Natural killer cell treated with Interleukin-12 subunit alpha and Interleukin-12 subunit beta and Interleukin-15 and Interleukin-18, amount 100 ng/mL, for 72 hours (primary cell): ENCODE results near the gene CHCHD6. TPM values are rescaled to one million over a fixed set of nuclear protein-coding genes. Genes with fewer than 3 reads are reported as not detected.

Experiments
- ATAC-seq, 2 donors: fragments of 150-1000 bp; cut with Tn5 transposase in 1 of 2; sonication (Bioruptor Pico), chemical (Tn5 transposase) in 1 of 2; 2 replicates each; pipeline ENCODE4 v1.10.0; 2021
- DNase-seq: peaks from one replicate; pipeline ENCODE4 v3.0.0; 2022; ENCODE audit warnings: low spot score
- H3K27ac Mint-ChIP-seq, 2 donors: 1 replicate in 1 of 2; 2 replicates in 1 of 2; pipeline ENCODE4 v1.8.0; 2022; ENCODE audit warnings: mixed read lengths in 2 of 2, mild to moderate bottlenecking in 1 of 2, moderate library complexity in 1 of 2
- H3K27me3 Mint-ChIP-seq, 2 donors: 1 replicate in 1 of 2; 2 replicates in 1 of 2; pipeline ENCODE4 v1.8.0; 2022; ENCODE audit warnings: mixed read lengths in 2 of 2
- H3K36me3 Mint-ChIP-seq: one replicate; pipeline ENCODE4 v1.8.0; 2022; ENCODE audit warnings: mixed read lengths
- H3K4me1 Mint-ChIP-seq, 2 donors: 1 replicate in 1 of 2; 2 replicates in 1 of 2; pipeline ENCODE4 v1.8.0; 2022; ENCODE audit warnings: low read depth in 2 of 2, mixed read lengths in 2 of 2, mild to moderate bottlenecking in 1 of 2
- H3K4me3 Mint-ChIP-seq: one replicate; pipeline ENCODE4 v1.8.0; 2022; ENCODE audit warnings: mixed read lengths
- H3K9me3 Mint-ChIP-seq: 2 replicates; pipeline ENCODE4 v1.8.0; 2022; ENCODE audit warnings: mixed read lengths
- total RNA-seq, 2 donors: library from RNA; stranded (reverse); gene quantifications; one replicate each; pipeline ENCODE4 v1.2.3, GENCODE V29; 2022

Gene CHCHD6
- total RNA-seq, 2 donors from 2014 or later, result 8.0 to 13.3 TPM

DNA sequence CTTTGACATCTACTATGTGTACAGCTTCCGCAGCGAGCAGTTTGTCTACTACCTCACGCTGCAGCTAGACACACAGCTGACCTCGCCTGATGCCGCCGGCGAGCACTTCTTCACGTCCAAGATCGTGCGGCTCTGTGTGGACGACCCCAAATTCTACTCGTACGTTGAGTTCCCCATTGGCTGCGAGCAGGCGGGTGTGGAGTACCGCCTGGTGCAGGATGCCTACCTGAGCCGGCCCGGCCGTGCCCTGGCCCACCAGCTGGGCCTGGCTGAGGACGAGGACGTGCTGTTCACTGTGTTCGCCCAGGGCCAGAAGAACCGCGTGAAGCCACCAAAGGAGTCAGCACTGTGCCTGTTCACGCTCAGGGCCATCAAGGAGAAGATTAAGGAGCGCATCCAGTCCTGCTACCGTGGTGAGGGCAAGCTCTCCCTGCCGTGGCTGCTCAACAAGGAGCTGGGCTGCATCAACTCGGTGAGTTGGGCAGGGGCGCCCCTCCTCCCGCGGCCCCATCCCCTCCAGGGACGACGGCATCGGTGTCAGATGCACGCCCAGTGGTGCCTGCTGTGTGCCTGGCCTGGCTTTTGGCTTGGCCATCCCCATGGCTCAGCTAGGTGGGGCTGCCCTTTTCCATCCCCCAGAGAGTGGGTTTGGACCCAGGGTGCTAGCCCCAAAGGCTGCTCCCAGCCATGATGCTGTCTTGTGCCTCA lies 285.4 kb downstream of the CHCHD6 start:
- ATAC-seq (no peak), DNase-seq (no peak)
- no peaks in the 10 kb centered on the region for H3K36me3 Mint-ChIP-seq
- H3K27me3 Mint-ChIP-seq, result no peaks in the 10 kb centered on the region
- no peak overlapping the region for H3K4me3 Mint-ChIP-seq
- no peak overlapping the region for H3K27ac Mint-ChIP-seq
- no peaks in the 10 kb centered on the region for H3K9me3 Mint-ChIP-seq
- peaks cover 0 to 3% of the 10 kb centered on the region in 2 donors for H3K4me1 Mint-ChIP-seq

DNA sequence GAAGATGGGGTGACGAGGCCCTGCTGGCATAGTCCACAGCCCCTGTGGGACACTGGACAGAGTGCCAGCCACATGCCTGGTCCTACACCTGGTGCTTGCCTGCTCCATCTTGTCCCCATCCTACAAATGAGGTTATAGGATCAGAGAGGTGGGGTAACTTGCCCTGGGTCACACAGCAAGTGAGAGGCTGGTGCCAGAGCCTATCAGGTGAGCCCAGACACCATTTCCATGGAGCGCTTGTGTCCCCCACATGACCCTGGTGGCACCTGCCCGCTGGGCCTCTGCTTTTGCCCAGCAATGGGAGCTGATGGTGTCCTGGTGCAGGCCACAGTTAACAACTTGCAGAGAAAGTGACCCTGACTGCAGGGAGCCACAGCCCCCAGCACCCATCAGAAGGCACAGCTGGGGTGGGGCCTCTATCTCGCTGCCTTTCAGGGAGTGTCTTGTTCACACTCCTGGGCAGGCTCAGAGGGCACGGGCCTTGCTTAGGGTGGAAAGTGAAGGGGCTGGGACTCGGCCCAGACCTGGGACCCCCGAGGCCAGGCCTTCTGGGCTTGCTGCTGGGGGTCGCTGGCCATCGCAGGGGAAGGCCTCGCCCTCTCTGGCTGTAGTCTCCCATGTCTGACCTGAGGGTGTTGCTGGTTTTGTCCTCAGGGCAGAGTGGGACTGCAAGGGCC lies 286.1 kb downstream of the CHCHD6 start:
- no peak for ATAC-seq
- H3K4me1 Mint-ChIP-seq, result peaks cover 0 to 3% of the 10 kb centered on the region in 2 donors

DNA sequence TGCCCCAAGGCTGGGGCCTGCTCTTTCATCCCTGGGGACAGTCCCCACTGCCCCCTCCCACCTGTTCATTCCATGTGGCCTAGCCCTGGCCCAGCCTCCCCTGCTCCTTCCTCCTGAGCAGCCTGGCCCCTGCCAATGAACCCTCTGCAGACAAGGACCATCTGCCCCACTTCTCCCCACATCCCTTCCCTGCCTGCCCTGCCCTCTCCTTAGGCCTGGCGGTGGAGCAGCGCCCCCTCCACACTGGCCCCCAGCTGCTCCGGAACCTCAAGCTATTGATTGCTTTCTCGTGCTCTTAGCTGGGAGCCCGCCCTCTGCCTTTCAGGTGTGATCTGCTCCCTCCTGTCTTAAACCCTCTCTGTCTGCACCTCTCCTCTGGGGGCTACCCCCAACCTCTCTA lies 286.9 kb downstream of the CHCHD6 start:
- no peaks in the 10 kb centered on the region for H3K9me3 Mint-ChIP-seq
- H3K4me3 Mint-ChIP-seq, result no peak overlapping the region
- H3K27me3 Mint-ChIP-seq, result no peaks in the 10 kb centered on the region
- no peak for DNase-seq
- ATAC-seq, result no peak
- H3K36me3 Mint-ChIP-seq, result no peaks in the 10 kb centered on the region
- H3K4me1 Mint-ChIP-seq, result peaks cover 0 to 3% of the 10 kb centered on the region in 2 donors
- H3K27ac Mint-ChIP-seq, result no peak overlapping the region

More for the DNA sequence above, 286.1 kb downstream of the CHCHD6 start:
- Mint-ChIP-seq H3K27ac (no peak overlapping the region), H3K27me3 (no peaks in the 10 kb centered on the region), H3K4me3 (no peak overlapping the region), H3K36me3 (no peaks in the 10 kb centered on the region), H3K9me3 (no peaks in the 10 kb centered on the region)
- DNase-seq, result no peak

DNA sequence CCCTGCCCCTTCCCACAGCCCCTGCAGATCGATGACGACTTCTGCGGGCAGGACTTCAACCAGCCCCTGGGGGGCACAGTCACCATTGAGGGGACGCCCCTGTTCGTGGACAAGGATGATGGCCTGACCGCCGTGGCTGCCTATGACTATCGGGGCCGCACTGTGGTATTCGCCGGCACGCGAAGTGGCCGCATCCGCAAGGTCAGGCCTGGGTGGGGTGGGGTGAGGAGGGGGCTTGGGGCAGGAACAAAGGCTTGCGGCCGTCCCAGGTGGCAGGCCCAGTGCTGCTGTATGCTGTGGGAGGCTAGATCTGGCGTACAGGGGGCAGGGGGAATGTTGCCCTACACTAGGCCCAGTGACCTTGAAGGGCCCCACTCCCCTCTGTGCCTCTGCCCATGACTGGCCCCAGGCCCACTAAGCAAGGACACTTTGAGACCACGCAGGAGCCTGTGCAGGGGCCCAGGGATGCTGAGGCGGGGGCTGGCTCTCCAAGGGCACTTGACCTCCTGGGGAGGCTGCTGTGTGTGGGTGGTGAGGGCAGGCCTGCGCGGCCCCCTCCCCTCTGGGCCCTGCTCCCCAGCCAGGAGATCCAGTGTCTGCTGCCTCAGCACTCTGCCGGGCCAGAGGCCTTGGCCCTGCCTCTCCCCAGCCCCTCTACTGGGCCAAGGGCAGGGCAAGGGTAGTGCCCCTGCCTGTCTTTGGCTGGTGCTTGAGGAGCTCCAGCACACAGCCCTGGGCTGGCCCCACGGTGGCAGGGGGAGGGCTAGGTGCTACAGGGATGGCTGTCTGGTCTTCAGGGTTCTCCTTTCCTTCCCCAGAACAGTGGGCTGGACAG lies 287.5 kb downstream of the CHCHD6 start:
- peaks cover 0 to 3% of the 10 kb centered on the region in 2 donors for H3K4me1 Mint-ChIP-seq
- DNase-seq (no peak), ATAC-seq (no peak)
- no peak overlapping the region for H3K4me3 Mint-ChIP-seq
- no peaks in the 10 kb centered on the region for H3K27me3 Mint-ChIP-seq
- no peaks in the 10 kb centered on the region for H3K9me3 Mint-ChIP-seq
- H3K27ac Mint-ChIP-seq, result no peak overlapping the region
- no peaks in the 10 kb centered on the region for H3K36me3 Mint-ChIP-seq

DNA sequence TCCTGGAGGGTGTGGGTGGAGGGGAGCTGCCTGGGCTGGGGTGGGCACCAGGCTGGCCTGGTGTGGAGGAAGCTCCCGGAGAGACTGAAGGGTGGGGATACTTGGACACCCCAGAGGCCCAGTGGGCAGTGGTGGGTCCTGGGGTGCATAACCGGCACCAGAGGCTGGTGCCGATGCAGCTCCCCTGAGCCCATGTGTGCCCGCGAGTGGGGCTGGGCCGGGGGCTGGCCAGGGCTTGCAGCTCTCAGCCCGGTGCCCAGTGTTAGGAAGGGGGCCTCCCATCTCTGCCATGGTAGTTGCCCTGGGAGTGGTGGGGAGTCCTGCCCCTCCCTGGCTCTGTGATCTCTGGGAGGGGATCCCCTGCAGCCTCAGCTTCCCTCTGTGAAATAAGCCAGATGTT lies 288.2 kb downstream of the CHCHD6 start:
- Mint-ChIP-seq H3K4me3 (no peak overlapping the region), H3K9me3 (no peaks in the 10 kb centered on the region), H3K4me1 (peaks cover 0 to 3% of the 10 kb centered on the region in 2 donors), H3K27me3 (no peaks in the 10 kb centered on the region), H3K27ac (no peak overlapping the region), H3K36me3 (no peaks in the 10 kb centered on the region)
- ATAC-seq (peak in 1 of 2 donors; percentile 9), DNase-seq (no peak)

DNA sequence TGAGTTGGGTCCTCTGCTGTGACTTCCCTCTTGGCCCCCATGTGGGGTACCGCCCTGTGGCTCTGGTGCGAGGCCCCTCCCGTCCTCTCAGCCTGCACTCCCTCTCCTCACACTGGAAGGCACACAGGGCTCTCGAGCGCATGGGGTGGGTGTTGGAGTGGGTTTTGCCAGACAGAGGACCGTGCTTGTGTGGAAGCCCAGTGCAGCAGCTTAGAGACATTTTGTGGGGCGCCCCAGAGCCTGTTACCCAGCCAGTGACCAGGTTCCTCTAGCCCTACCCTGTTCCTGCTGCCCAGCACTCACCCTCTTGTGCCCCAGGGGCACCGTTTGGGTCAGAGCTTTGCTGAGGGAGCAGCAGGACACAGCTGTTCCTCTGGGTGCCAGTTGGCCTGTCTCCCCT lies 288.7 kb downstream of the CHCHD6 start:
- no peaks in the 10 kb centered on the region for H3K4me1 Mint-ChIP-seq
- H3K36me3 Mint-ChIP-seq, result no peaks in the 10 kb centered on the region
- ATAC-seq, result no peak
- no peaks in the 10 kb centered on the region for H3K27me3 Mint-ChIP-seq
- DNase-seq, result no peak
- H3K4me3 Mint-ChIP-seq, result no peak overlapping the region
- H3K9me3 Mint-ChIP-seq, result no peaks in the 10 kb centered on the region
- no peak overlapping the region for H3K27ac Mint-ChIP-seq

DNA sequence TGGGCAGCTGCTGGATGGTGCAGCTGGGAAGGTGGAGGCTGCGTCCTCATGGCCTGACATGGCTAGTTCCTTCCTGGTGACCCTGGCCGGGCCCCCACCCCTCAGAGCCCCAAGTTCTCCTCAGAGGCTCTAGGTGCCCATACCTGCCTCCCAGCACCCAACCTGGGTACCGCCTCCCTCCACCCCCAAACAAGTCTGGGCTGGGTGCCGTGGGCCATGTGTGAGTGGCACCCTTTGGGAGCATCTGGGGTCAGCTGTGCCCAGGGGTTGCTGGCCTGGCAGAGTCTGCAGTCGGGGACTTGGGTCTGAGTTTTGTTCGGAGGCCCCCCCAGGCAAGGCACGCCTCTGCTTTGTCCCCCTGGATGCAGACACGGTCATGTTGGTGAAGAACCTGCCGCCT lies 289.4 kb downstream of the CHCHD6 start:
- no peaks in the 10 kb centered on the region for H3K27me3 Mint-ChIP-seq

DNA sequence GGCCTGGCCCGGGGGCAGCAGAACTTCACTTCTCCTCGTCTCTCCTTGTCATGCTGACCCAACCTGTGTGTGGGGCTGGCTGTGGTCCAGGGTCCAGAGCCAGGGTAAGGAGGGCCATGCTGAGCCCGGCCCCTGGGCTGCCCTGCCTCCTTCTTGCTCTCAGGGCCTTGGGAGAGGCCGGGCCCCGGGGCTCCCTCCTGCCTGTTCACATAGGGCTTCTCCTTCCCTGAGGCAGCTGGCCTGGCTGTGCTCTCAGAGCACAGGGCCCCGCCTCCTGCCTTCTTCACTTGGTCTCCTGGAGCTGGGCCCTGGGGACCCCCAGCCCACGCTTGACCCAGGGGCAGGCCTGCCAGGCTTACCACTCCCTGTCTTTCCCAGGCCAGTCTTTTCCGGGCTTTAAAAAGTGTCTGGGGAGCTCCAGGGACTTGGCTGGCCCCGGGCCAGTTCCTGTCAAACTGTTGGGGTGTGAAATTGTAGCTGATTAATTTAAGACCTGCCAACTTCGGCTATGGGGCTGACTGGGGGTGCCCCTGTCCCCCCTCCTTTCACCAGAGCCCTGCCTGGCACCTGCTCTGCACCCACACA lies 290.7 kb downstream of the CHCHD6 start:
- no peaks in the 10 kb centered on the region for H3K36me3 Mint-ChIP-seq
- ATAC-seq (no peak), DNase-seq (no peak)
- H3K27ac Mint-ChIP-seq, result no peak overlapping the region
- no peaks in the 10 kb centered on the region for H3K9me3 Mint-ChIP-seq
- H3K27me3 Mint-ChIP-seq, result no peaks in the 10 kb centered on the region
- no peaks in the 10 kb centered on the region for H3K4me1 Mint-ChIP-seq
- H3K4me3 Mint-ChIP-seq, result no peak overlapping the region

More for the DNA sequence above, 289.4 kb downstream of the CHCHD6 start:
- ATAC-seq (no peak), DNase-seq (no peak)
- no peaks in the 10 kb centered on the region for H3K9me3 Mint-ChIP-seq
- H3K4me1 Mint-ChIP-seq, result no peaks in the 10 kb centered on the region
- no peak overlapping the region for H3K4me3 Mint-ChIP-seq
- H3K27ac Mint-ChIP-seq, result no peak overlapping the region
- no peaks in the 10 kb centered on the region for H3K36me3 Mint-ChIP-seq

DNA sequence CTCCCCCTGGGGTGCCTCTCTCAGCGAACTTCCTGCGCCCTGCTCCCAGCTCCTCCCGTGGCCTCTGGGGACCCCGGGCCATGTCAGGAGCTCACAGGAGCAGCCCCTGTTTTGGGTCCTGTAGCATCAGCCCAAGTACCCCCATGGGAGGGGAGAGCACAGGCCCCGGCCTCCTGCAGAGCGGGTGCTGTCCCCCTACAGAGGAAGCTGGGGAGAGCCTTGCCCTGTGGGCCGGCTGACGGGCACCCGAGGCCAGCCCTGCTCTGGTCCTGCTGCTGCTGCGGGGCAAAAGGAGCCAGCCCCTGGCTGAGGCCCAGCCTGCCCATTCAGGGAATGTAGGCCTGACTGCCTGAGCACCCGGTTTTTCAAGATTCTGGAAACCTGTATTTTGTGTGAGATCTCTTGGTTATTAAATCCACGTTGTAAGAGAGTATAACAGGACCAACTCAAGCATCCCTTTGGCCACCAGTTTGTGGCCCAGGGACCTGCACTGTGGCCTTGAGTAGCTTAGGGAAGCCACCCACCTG lies 291.3 kb downstream of the CHCHD6 start:
- Mint-ChIP-seq H3K4me3 (no peak overlapping the region), H3K27ac (no peak overlapping the region), H3K36me3 (no peaks in the 10 kb centered on the region), H3K9me3 (no peaks in the 10 kb centered on the region), H3K4me1 (no peaks in the 10 kb centered on the region), H3K27me3 (no peaks in the 10 kb centered on the region)
- DNase-seq (no peak), ATAC-seq (no peak)

DNA sequence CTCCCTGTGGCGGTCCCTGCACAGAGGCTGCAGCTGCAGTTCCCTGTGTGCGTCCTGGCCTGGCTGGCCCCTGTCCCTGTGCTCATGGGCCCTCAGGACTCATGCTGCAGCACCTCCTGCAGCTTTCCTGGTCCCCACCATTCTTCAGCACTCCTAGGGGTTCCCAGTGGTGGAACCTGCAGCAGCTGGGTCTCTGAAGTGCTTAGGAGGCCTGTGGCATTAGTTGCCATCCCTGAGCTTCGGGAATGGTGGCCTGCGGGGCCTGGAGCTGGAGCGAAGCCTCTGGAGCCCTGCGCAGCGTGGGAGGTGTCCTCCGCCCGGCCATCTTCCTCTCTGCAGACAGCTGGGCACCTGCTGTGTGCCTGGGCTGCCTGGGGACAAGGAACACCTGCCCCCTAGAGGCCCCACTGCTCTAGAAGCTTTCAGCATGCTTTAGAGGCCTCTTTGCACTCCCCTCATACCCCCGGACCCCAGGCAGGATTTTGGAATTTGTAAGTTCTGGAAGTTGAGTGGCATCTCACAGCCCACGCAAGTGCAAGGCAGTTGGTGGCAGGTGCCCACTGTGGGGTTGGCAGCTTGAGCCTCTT lies 292.0 kb downstream of the CHCHD6 start:
- Mint-ChIP-seq H3K9me3 (no peaks in the 10 kb centered on the region), H3K4me3 (no peak overlapping the region), H3K27ac (no peak overlapping the region), H3K4me1 (no peaks in the 10 kb centered on the region), H3K36me3 (no peaks in the 10 kb centered on the region), H3K27me3 (no peaks in the 10 kb centered on the region)
- ATAC-seq (no peak), DNase-seq (no peak)

DNA sequence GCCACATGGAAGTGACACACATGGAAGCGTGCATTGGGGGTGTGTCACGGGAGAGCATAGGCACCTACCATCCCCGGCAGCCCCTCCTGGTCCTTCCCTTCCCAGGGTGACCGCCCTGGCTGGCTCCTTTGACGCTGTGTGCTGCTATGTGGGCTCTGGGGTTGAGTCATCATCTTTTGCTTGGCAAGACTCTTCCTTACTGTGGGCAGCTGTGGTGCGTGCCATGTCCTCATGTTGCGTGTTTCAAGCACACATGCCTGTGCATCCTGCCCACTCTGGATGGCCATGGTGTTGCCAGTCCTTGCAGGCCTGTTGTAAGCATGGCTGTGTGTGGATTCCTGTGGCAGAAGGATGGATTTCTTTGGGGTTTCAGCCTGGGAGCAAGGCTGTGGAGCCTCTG lies 292.9 kb downstream of the CHCHD6 start:
- no peak for ATAC-seq
- DNase-seq, result no peak
- no peaks in the 10 kb centered on the region for H3K27me3 Mint-ChIP-seq
- no peaks in the 10 kb centered on the region for H3K36me3 Mint-ChIP-seq
- H3K4me1 Mint-ChIP-seq, result no peaks in the 10 kb centered on the region
- H3K4me3 Mint-ChIP-seq, result no peak overlapping the region
- H3K9me3 Mint-ChIP-seq, result no peaks in the 10 kb centered on the region
- no peak overlapping the region for H3K27ac Mint-ChIP-seq

DNA sequence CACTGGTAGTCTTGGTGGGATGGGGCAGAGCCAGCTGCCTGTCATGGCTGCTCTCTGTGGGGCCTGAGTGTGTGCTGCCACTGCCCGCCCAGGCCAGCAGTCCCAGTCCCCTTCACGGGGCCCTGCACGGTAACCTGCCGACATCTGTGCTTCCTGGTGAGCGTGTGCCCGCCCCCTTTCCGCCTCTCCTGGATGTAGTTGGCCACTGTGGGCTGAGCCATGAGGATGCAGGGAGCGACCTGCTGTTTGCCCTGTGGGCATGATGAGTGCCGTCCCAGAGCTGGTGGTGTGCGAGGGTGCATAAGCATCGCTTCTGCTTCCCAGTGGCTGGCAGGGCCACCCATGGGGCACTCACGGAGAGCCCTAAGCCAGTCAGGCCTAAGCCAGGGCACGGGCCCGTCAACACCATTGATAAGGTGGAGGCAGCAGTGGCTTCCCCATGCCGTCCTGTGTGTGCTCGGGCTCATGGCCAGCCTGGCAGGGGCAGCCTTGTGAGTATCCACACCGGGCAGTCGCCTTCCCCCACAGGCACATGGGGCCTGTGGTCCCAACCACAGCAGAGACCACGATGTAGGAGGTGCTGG lies 293.5 kb downstream of the CHCHD6 start:
- no peak for ATAC-seq
- no peak for DNase-seq
- Mint-ChIP-seq H3K27me3 (no peaks in the 10 kb centered on the region), H3K36me3 (no peaks in the 10 kb centered on the region), H3K9me3 (no peaks in the 10 kb centered on the region), H3K4me1 (no peaks in the 10 kb centered on the region), H3K4me3 (no peak overlapping the region), H3K27ac (no peak overlapping the region)

DNA sequence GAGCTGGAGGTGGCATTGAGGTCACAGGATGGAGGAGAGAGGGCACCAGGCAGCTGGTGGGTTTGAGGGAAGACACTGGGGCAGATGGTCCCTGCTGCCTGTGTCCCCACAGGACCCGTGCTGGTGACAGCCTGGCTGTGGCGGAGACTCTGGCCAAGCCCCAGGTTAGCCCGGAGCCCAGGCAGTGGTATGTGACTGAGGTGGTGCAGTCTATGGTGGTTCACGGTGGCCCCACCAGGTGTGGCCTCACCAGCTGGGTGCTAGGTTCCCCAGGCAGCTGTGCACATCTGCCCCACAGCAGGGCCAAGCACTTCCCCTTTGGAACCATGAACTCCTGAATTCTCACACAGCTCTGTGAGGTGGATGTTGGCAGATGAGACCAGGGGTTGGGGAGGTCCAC lies 294.3 kb downstream of the CHCHD6 start:
- ATAC-seq, result no peak
- no peak overlapping the region for H3K27ac Mint-ChIP-seq

More for the DNA sequence above, 294.3 kb downstream of the CHCHD6 start:
- Mint-ChIP-seq H3K9me3 (no peaks in the 10 kb centered on the region), H3K4me1 (no peaks in the 10 kb centered on the region), H3K27me3 (no peaks in the 10 kb centered on the region), H3K36me3 (no peaks in the 10 kb centered on the region), H3K4me3 (no peak overlapping the region)
- DNase-seq, result no peak
